GM19240 (cell line): ENCODE results near the gene SCD5.

Experiments
- DNase-seq: peaks from one replicate; pipeline ENCODE4 v3.0.0; 2011; ENCODE audit warnings: low spot score; ENCODE audit not compliant: insufficient read length

SCD5 gene

DNA sequence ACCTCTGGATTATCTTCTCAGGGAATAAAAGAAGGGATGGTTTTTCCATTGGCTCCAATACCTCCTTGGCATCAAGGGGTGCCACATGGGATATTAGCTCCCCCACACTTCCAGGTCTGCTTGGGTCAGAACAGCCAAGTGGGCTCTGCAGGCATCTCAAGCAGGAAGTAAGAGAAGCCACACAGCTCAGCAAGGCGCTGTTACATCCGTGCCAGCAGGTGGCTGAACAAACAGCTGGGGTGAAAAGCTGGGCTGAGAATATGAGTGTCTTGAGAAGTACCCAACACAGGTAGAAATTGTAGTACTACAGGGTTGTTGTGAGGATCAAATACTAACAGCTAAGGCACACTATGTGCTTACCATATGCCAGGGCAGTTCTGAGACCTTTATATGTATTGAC, 160.1 kb downstream of the SCD5 start:
- no peak for DNase-seq

GRCh38 chr4:82630079-82630478, 168.5 kb downstream of the SCD5 start:
- DNase-seq, result no peak

DNA sequence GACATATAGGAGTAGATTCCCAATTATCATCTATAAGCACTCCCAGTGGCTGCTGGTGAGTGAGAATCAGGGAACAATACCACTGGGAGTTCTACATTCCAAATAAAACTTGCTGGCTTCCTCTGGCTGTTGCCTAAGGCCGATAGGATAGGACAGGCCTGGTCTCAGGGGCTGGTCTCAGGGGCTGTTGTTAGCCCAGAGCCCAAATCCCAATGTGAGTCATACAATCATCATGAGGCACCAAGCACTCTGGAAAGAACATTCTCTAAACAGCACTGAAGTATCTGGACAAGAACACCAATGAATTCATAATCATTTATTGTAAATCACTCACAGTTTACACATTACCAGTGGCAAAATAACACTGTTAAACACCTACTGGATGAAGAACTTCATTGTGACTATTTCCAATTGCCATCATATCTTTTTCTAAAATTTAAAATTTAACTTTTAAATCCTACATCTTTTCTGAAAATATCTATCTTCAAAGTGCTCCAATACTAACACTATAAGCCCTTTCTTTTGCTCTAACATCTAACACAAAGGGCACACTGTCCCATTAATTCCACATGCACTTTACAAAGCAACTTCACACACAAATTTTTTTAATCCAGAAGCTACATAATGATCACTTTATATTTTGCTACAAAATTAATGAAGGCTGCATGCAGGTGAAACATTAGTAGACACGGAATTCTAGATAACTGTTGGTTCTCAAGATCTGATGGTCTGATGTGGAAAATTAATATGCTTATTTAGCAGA, 169.2 kb downstream of the SCD5 start:
- DNase-seq, result no peak

- no peak for DNase-seq
Observed at GRCh38 chr4:82626251-82626868, 172.2 kb downstream of the SCD5 start.

- DNase-seq, result no peak
Observed at GRCh38 chr4:82624819-82625218, 173.8 kb downstream of the SCD5 start.

DNA sequence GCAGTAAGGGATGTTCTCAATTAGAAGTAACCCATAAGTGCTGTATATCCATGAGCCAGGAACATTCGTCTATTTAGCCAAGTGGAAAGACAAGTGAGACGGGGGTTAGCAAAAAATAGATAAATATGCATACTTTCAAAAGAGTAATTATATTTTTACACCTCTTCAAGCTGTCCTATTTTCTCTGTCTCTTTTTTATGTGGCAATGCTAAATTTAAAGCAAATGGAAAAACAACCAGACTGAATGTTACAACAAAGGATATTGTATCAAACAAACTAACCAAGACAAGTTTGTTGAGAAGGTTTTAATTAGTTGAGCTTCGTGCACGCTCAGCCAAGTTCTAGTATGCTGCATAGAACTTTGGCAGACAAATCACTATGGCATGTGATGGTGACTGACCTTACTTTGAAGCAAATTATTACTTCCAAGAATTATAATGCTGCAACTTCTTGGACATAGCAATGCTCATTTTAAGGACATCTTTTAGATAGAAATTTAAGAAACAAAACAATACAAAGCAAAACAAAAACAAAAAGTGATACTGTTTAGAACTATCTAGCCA, 175.4 kb downstream of the SCD5 start:
- no peak for DNase-seq

DNA sequence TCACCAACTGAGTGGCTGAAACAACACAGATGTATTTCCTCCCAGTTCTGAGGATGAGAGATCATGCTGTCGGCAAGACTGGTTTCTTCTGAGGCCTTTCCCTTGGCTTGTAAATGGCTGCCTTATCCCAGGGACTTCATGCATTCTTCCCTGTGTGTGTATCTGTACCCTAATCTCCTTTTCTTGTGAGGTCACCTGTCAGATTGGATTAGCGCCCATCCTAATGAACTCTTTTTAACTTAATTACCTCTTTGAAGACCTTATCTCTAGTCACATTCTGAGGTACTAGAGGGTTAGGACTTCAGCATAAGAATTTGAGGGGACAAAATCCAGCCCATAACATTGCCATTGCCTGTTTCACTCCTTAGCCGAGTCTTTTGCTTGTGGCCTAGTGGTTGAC, 177.3 kb downstream of the SCD5 start:
- no peak for DNase-seq

GRCh38 chr4:82620126-82620735, 178.4 kb downstream of the SCD5 start:
- DNase-seq, result no peak

DNA sequence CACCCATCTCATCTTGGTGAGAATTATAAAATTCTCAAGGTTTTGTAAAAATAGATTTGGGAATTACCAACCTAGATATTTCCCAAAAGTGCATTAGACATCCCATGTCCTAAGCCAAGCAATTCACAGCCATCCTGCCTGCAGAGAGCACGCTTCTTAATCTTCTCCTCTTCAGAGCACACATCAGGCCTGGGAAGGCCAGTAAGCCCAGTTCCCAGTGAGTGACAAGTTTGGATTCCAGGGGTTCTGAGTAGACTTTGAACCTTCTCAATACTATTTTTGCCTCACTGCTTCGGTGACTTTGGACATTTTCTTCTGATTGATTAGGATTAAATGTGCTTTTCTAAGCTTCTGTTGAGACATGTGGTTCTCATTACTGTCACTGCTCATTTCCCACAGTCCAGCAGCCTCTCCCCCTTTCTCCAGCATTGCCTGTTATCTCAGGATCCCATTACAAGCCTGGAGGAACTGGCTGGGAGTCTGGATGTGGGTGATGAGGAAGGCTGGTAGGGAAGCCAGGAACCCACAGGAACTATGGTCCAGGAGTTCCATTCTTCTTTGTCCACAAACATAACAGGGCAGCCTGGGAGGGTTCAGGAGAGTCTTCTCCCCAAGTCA, 180.4 kb downstream of the SCD5 start:
- no peak for DNase-seq

- DNase-seq, result no peak
Observed at GRCh38 chr4:82614838-82615449, 183.7 kb downstream of the SCD5 start.

DNA sequence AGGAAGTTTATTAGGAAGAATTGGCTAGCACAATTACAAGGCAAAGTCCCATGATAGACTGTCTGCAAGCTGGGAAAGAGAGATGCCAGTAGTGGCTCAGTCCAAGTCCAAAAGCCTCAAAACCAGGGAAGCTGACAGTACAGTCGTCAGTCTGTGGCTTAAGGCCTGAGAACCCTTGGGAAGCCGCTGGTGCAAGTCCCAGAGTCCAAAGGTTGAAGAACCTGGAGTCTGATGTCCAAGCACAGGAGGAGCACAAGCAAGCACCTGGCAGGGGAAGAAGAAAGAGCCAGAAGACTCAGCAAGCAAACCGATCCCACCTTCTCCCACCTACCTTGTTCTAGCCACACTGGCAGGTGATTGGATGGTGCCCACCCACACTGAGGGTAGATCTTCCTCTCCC, 185.5 kb downstream of the SCD5 start:
- DNase-seq, result no peak

GRCh38 chr4:82611982-82612381, 186.6 kb downstream of the SCD5 start:
- DNase-seq, result no peak

- no peak for DNase-seq
Observed at GRCh38 chr4:82611527-82611926, 187.1 kb downstream of the SCD5 start.

DNA sequence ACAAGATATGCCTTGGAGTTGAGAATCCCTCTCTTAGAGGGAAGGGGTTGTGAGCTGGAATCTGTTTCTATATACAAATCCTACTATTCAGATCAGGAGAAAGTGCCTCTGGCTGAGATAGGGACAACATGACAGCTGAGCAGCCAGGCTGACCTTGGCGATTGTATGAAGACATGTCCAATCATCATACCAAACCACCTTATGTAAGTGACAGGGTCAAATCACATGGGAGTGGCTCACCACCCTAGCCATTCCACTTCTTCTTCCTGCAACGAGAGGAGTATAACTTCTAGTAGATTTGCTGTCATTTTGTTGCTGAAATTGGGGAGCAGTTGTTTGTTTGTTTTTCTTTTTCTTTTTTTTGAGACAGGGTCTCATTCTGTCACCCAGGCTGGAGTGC, 188.6 kb downstream of the SCD5 start:
- DNase-seq, result no peak

DNA sequence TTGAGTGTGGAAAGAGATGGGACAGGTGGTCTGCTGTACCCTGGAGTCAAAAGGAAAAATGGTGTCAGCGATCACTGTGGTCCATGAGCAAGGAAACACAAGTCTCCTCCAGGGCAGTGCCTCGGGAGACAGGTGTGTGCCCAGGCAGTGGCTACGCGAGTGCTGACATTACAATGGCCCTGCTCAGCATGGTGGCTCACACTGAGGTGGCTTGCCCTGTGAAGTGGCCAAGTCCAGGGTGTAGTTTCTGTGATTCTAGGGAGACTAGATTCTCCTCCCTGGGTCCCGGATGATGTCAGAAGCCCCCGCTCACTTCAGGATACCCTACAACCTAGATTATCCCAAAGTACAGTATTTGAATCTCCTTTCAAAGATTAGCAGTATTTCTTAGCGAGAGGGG, 192.0 kb downstream of the SCD5 start:
- no peak for DNase-seq

- no peak for DNase-seq
Observed at GRCh38 chr4:82604522-82604921, 194.1 kb downstream of the SCD5 start.

DNA sequence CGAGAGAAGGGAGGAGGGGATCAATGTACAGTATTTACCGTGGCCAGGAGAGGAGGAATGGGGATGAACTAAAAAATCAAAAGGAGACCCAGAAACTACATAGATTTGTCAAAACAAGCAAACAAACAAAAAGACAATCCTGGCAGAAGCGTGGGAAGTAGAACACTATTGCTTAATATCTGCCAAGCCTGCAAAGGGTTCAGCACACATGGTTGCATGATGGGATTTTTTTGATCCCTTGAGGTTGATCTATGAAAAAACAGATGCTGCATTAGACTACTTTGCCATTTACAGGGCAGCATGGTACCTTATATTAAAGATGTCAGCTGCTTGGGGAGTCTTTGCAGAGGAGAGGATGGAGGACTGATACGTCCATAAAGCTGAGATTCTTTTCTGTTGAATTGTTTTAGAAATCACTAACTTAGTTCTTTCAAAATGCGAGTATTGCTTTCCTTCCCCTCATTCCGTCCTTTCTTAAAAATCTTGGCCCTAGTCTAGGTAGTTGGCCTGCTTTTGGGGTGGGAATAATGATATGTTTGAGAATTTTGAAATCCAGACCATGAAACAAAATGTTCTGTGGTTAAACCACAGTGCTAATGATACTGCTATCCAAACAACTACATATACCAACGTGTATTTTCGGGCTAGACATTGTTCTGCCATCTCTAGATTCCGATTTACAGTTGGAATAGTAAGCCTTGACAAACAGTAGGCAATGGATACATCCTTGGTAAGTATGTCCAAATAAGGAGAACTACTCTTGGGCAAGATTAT, 197.2 kb downstream of the SCD5 start:
- no peak for DNase-seq

- DNase-seq, result no peak
Observed at GRCh38 chr4:82599336-82599735, 199.3 kb downstream of the SCD5 start.

- no peak for DNase-seq
Observed at GRCh38 chr4:82594456-82594855, 204.1 kb downstream of the SCD5 start.

DNA sequence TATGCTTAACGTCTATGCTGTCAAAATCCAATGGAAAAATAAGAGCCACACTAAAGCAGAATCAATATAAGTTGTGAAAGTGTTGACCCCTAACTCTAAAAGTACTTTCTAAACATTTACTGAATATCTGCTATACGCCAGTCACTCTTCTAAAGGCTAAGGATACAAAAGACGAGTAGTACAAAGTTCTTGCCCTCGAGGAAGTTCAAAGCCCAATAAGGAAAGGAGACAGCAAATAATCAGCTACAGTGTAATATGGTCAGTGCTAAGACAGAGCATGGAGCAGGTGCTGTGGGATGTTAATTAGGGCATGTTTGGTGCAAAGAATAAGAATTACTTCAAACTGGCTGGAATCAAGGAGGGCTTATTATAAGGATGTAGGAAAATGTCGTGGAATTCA, 205.2 kb downstream of the SCD5 start:
- no peak for DNase-seq

- DNase-seq, result no peak
Observed at GRCh38 chr4:82592639-82593038, 206.0 kb downstream of the SCD5 start.
